Body of pancreas (tissue), 4 donors: ENCODE measurements around the gene IGFN1.

ENCODE experiments used
- POLR2A ChIP-seq, 3 donors: fragments of 450-650 bp; IDR thresholded peaks; one replicate each; pipeline ENCODE4 v1.6.1; 2016; ENCODE audit warnings: antibody characterized with exemption in 3 of 3, mild to moderate bottlenecking in 2 of 3
- TF ChIP-seq, protein P1 (sequence below), 7 experiments: fragments of 450-650 bp in 4 of 7; fragments of 200-600 bp in 3 of 7; sonication (generic) in 3 of 7; IDR thresholded peaks; one replicate each; pipeline ENCODE4 v1.5.1; 2016 to 2019; ENCODE audit warnings: antibody characterized with exemption in 7 of 7

DNA sequence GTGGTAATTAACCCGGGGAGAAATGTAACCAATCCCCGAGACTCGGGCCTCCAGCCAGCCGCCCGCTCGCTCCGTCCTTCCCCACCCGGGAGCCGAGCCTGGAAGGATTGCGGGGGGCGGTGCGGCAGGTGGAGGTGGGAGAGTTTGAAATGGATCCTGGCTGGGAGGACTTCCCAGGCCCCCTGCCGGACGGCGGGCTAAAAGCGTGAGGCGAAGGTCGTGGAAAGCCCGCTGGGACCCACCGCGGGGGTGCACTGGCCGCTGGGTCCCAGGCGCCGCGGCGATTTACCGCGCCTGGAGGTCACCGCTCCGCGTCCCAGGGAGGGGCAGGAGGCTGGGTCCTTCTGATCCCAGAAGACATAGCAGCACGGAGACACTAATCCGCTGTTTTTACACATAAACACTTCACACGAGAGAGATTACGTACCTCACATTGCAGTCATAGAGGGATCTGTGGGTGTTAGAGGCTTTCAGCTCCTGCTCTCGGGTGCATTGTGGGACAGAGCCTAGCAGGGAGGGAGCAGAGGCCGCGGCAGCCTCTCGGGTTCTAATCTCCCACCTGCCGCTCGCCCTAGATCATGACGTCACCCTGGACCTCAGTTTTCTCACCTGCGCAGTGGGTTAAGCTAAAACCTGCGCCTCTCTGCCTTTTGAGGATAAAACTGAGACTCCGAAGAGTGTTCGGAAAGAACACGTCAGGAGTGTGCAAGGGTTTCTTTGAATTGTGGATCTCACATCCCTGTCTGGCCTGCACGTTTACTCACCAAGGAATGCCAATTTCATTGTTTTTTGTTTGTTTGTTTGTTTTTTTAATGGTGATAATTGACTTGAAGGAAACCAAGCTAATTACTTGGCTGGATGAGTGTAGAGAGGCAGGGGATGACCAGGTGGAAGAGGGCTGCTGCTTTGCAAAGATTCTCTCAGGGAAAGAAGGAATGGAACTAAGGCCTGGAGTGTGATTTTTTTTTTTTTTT lies 19.3 kb upstream of the IGFN1 start:
- peak; percentile 55 to 76 (median 60) for TF ChIP-seq POLR2A (IDR thresholded peaks at IDR 0.05)
- TF ChIP-seq, protein P1, sequence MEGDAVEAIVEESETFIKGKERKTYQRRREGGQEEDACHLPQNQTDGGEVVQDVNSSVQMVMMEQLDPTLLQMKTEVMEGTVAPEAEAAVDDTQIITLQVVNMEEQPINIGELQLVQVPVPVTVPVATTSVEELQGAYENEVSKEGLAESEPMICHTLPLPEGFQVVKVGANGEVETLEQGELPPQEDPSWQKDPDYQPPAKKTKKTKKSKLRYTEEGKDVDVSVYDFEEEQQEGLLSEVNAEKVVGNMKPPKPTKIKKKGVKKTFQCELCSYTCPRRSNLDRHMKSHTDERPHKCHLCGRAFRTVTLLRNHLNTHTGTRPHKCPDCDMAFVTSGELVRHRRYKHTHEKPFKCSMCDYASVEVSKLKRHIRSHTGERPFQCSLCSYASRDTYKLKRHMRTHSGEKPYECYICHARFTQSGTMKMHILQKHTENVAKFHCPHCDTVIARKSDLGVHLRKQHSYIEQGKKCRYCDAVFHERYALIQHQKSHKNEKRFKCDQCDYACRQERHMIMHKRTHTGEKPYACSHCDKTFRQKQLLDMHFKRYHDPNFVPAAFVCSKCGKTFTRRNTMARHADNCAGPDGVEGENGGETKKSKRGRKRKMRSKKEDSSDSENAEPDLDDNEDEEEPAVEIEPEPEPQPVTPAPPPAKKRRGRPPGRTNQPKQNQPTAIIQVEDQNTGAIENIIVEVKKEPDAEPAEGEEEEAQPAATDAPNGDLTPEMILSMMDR (IDR thresholded peaks at IDR 0.05), result peak in 6 of 7 experiments; percentile 22 to 66 (median 44)
